Stomach smooth muscle (tissue), 2 donors: ENCODE measurements around the gene HJV.

Experiments used
- H3K27ac ChIP-seq: one replicate; pipeline ENCODE4 v1.7.0; 2013; ENCODE audit warnings: mild to moderate bottlenecking, low read length, inconsistent platforms
- H3K27me3 ChIP-seq, 2 donors: one replicate each; pipeline ENCODE4 v1.7.0; 2013; ENCODE audit warnings: low read length in 2 of 2; ENCODE audit not compliant: insufficient read depth in 2 of 2, control insufficient read depth in 1 of 2
- H3K36me3 ChIP-seq, 2 donors: one replicate each; pipeline ENCODE4 v1.7.0; 2013; ENCODE audit warnings: low read length in 2 of 2; ENCODE audit not compliant: control insufficient read depth in 2 of 2, insufficient read depth in 2 of 2
- H3K4me1 ChIP-seq: one replicate; pipeline ENCODE4 v1.7.0; 2013; ENCODE audit warnings: low read length; ENCODE audit not compliant: control insufficient read depth, insufficient read depth
- H3K4me3 ChIP-seq, 2 donors: one replicate each; pipeline ENCODE4 v1.7.0; 2013; ENCODE audit warnings: low read length in 2 of 2
- H3K9ac ChIP-seq, 2 donors: one replicate each; pipeline ENCODE4 v1.7.0; 2013; ENCODE audit warnings: low read length in 2 of 2, mild to moderate bottlenecking in 1 of 2
- H3K9me3 ChIP-seq, 2 donors: one replicate each; pipeline ENCODE4 v1.7.0; 2013; ENCODE audit warnings: low read length in 2 of 2; ENCODE audit not compliant: control insufficient read depth in 2 of 2
- donor health status: healthy.
- donor health status: Pancreatic carcinoma.

The HJV gene

GRCh38 chr1:146020058-146021049 lies 1.2 kb downstream of the HJV start:
- no peaks in the 10 kb centered on the region for H3K36me3 ChIP-seq
- H3K4me1 ChIP-seq, result peaks cover 6% of the 10 kb centered on the region
- no peak overlapping the region for H3K9ac ChIP-seq
- peaks cover 24 to 32% of the 10 kb centered on the region in 2 donors for H3K27me3 ChIP-seq
- H3K27ac ChIP-seq, result no peak overlapping the region
- no peaks in the 10 kb centered on the region for H3K9me3 ChIP-seq
- no peak overlapping the region for H3K4me3 ChIP-seq

GRCh38 chr1:146019231-146020057 lies 2.1 kb downstream of the HJV start:
- Histone ChIP-seq H3K27me3 (peaks cover 24 to 32% of the 10 kb centered on the region in 2 donors), H3K27ac (no peak overlapping the region), H3K4me3 (peak overlapping the region; percentile 22 to 40)

GRCh38 chr1:146016891-146017290 lies 4.6 kb downstream of the HJV start:
- Histone ChIP-seq H3K27me3 (peaks cover 22 to 26% of the 10 kb centered on the region in 2 donors), H3K36me3 (no peaks in the 10 kb centered on the region), H3K9me3 (no peaks in the 10 kb centered on the region), H3K9ac (no peak overlapping the region), H3K4me1 (peaks cover 8% of the 10 kb centered on the region), H3K27ac (no peak overlapping the region), H3K4me3 (no peak overlapping the region)

More at GRCh38 chr1:146019231-146020057, 2.1 kb downstream of the HJV start:
- Histone ChIP-seq H3K9ac (no peak overlapping the region), H3K4me1 (peaks cover 6% of the 10 kb centered on the region), H3K9me3 (no peaks in the 10 kb centered on the region), H3K36me3 (no peaks in the 10 kb centered on the region)

- Histone ChIP-seq H3K27ac (no peak overlapping the region), H3K27me3 (no peaks in the 10 kb centered on the region), H3K9ac (no peak overlapping the region), H3K4me1 (peaks cover 2% of the 10 kb centered on the region), H3K4me3 (no peak overlapping the region), H3K9me3 (no peaks in the 10 kb centered on the region), H3K36me3 (no peaks in the 10 kb centered on the region)
These were observed 8.0 kb downstream of the HJV start for GRCh38 chr1:146013559-146013922.

GRCh38 chr1:146012703-146013558 lies 8.6 kb downstream of the HJV start:
- Histone ChIP-seq H3K27ac (no peak overlapping the region), H3K9ac (peak overlapping the region in 1 of 2 donors; percentile 13), H3K4me3 (no peak overlapping the region), H3K9me3 (no peaks in the 10 kb centered on the region), H3K4me1 (peaks cover 2% of the 10 kb centered on the region), H3K27me3 (no peaks in the 10 kb centered on the region), H3K36me3 (no peaks in the 10 kb centered on the region)

GRCh38 chr1:146010126-146010738 lies 11.3 kb downstream of the HJV start:
- no peak overlapping the region for H3K27ac ChIP-seq

GRCh38 chr1:146007489-146008133 lies 13.9 kb downstream of the HJV start:
- H3K4me3 ChIP-seq, result no peak overlapping the region
- no peaks in the 10 kb centered on the region for H3K9me3 ChIP-seq
- no peaks in the 10 kb centered on the region for H3K36me3 ChIP-seq
- H3K27ac ChIP-seq, result peak overlapping the region; percentile 67
- H3K9ac ChIP-seq, result peak overlapping the region in 1 of 2 donors; percentile 48
- H3K4me1 ChIP-seq, result peaks cover 4% of the 10 kb centered on the region
- H3K27me3 ChIP-seq, result no peaks in the 10 kb centered on the region

More at GRCh38 chr1:146010126-146010738, 11.3 kb downstream of the HJV start:
- no peaks in the 10 kb centered on the region for H3K9me3 ChIP-seq
- no peak overlapping the region for H3K9ac ChIP-seq
- H3K4me3 ChIP-seq, result no peak overlapping the region
- no peaks in the 10 kb centered on the region for H3K36me3 ChIP-seq
- H3K27me3 ChIP-seq, result no peaks in the 10 kb centered on the region
- H3K4me1 ChIP-seq, result peaks cover 5% of the 10 kb centered on the region

GRCh38 chr1:146001709-146002108 lies 19.8 kb downstream of the HJV start:
- Histone ChIP-seq H3K4me3 (no peak overlapping the region), H3K4me1 (peaks cover 32% of the 10 kb centered on the region), H3K9ac (no peak overlapping the region)

GRCh38 chr1:145999321-146000024 lies 22.1 kb downstream of the HJV start:
- H3K4me1 ChIP-seq, result peaks cover 29% of the 10 kb centered on the region
- H3K4me3 ChIP-seq, result peak overlapping the region; percentile 74 to 99
- H3K27ac ChIP-seq, result peak overlapping the region; percentile 98
- peak overlapping the region; percentile 43 to 54 for H3K9ac ChIP-seq
- H3K27me3 ChIP-seq, result no peaks in the 10 kb centered on the region
- peaks cover 6 to 15% of the 10 kb centered on the region in 2 donors for H3K36me3 ChIP-seq
- no peaks in the 10 kb centered on the region for H3K9me3 ChIP-seq

More at GRCh38 chr1:146001709-146002108, 19.8 kb downstream of the HJV start:
- no peaks in the 10 kb centered on the region for H3K36me3 ChIP-seq
- H3K27me3 ChIP-seq, result no peaks in the 10 kb centered on the region
- H3K9me3 ChIP-seq, result no peaks in the 10 kb centered on the region
- no peak overlapping the region for H3K27ac ChIP-seq
